K562 (cell line): Measurements from ENCODE around the gene LYPD6B.

Source experiments
- CHD2 ChIP-seq: IDR thresholded peaks from 2 replicates; pipeline ENCODE4 v1.6.1; 2011; ENCODE audit warnings: low read depth, low read length
- CTCF ChIP-seq, 3 experiments: IDR thresholded peaks in 2 of 3; conservative IDR thresholded peaks in 1 of 3; 2 replicates each; pipeline ENCODE4 v1.5.1; 2011 to 2012; ENCODE audit warnings: low read length in 3 of 3, mild to moderate bottlenecking in 3 of 3, control low read depth in 2 of 3, improper control_type of control experiment in 1 of 3, inconsistent platforms in 1 of 3, low read depth in 1 of 3, mixed read lengths in 1 of 3, moderate library complexity in 1 of 3; ENCODE audit not compliant: insufficient read depth in 2 of 3
- ELK1 ChIP-seq: sonication (generic); formaldehyde crosslinking; IDR thresholded peaks from 2 replicates; pipeline ENCODE4 v1.8.1; 2022; ENCODE audit warnings: missing genetic modification reagents
- MAFF ChIP-seq: IDR thresholded peaks from 2 replicates; pipeline ENCODE4 v1.6.1; 2012; ENCODE audit warnings: low read length, improper control_type of control experiment
- MTA1 ChIP-seq: fragments of 450-650 bp; IDR thresholded peaks from 2 replicates; pipeline ENCODE4 v1.6.1; 2017; ENCODE audit warnings: borderline replicate concordance
- POLR2AphosphoS5 ChIP-seq: IDR thresholded peaks from 2 replicates; pipeline ENCODE4 v1.6.1; 2011; ENCODE audit warnings: mild to moderate bottlenecking, low read depth, low read length, moderate library complexity; ENCODE audit not compliant: control insufficient read depth, insufficient read depth
- SMARCA5 ChIP-seq: fragments of 450-650 bp; IDR thresholded peaks from 2 replicates; pipeline ENCODE4 v1.6.1; 2016
- SMARCE1 ChIP-seq: fragments of 450-650 bp; IDR thresholded peaks from 2 replicates; pipeline ENCODE4 v1.7.1; 2016; ENCODE audit warnings: mild to moderate bottlenecking
- ZBTB8A ChIP-seq: fragments of 450-650 bp; IDR thresholded peaks from 2 replicates; pipeline ENCODE4 v1.6.1; 2018; ENCODE audit warnings: mild to moderate bottlenecking, moderate library complexity; ENCODE audit not compliant: partially characterized antibody
- ZNF274 ChIP-seq: IDR thresholded peaks from 2 replicates; pipeline ENCODE4 v1.6.1; 2011; ENCODE audit warnings: low read depth, mild to moderate bottlenecking, low read length, moderate library complexity, borderline replicate concordance

- no peak for TF ChIP-seq ZNF274
- no peak for TF ChIP-seq MTA1
- no peak for TF ChIP-seq SMARCE1
- no peak for TF ChIP-seq SMARCA5
- no peak for TF ChIP-seq MAFF
- TF ChIP-seq CHD2: no peak
- TF ChIP-seq ZBTB8A: no peak
- no peak for TF ChIP-seq CTCF (IDR thresholded peaks at IDR 0.05 in 2 of 3, conservative IDR thresholded peaks at IDR 0.05 in 1 of 3; ENCODE audit: insufficient read depth in 2 of 3, low read depth in 1 of 3, low read length in 3 of 3)
- TF ChIP-seq POLR2AphosphoS5: no peak
- no peak for TF ChIP-seq ELK1 (CRISPR knock-in tag)
Measured at GRCh38 chr2:149149007-149149297, 110.5 kb downstream of the LYPD6B start.
